PFSK-1 (cell line): Measurements from ENCODE around the gene RUNX1.

Source experiments
- POLR2AphosphoS5 ChIP-seq: IDR thresholded peaks from 2 replicates; pipeline ENCODE4 v1.6.1; 2012; ENCODE audit warnings: low read depth, mild to moderate bottlenecking, control low read depth, low read length, moderate library complexity
- SIN3A ChIP-seq: IDR thresholded peaks from 2 replicates; pipeline ENCODE4 v1.6.1; 2012; ENCODE audit warnings: mild to moderate bottlenecking, low read length, moderate library complexity, borderline replicate concordance; ENCODE audit not compliant: insufficient read depth
- TAF1 ChIP-seq: IDR thresholded peaks from 2 replicates; pipeline ENCODE4 v1.6.1; 2012; ENCODE audit warnings: low read length, control low read depth, borderline replicate concordance; ENCODE audit not compliant: insufficient read depth

- no peak for TF ChIP-seq TAF1
- TF ChIP-seq POLR2AphosphoS5 = no peak
- no peak for TF ChIP-seq SIN3A
Observed at GRCh38 chr21:34962136-34962535, 87.0 kb downstream of the RUNX1 start.
